HFFc6 (cell line): ENCODE results near the gene DUSP11. TPM values are rescaled to one million over a fixed set of nuclear protein-coding genes. Genes with fewer than 3 reads are reported as not detected.

Experiments
- DNase-seq: peaks from one replicate; pipeline ENCODE4 v3.0.0-alpha.2; 2018
- H3K27ac Mint-ChIP-seq: 2 replicates; pipeline ENCODE4 v1.8.0; 2020; ENCODE audit warnings: mild to moderate bottlenecking, mixed read lengths
- H3K27me3 Mint-ChIP-seq: 2 replicates; pipeline ENCODE4 v1.8.0; 2021; ENCODE audit warnings: mild to moderate bottlenecking, moderate library complexity, mixed read lengths; ENCODE audit not compliant: insufficient read depth
- H3K36me3 Mint-ChIP-seq: 2 replicates; pipeline ENCODE4 v1.8.0; 2021; ENCODE audit warnings: low read depth, mixed read lengths
- H3K4me1 Mint-ChIP-seq: 2 replicates; pipeline ENCODE4 v1.8.0; 2020; ENCODE audit warnings: low read depth, mixed read lengths
- H3K4me3 Mint-ChIP-seq: 2 replicates; pipeline ENCODE4 v1.8.0; 2020; ENCODE audit warnings: mild to moderate bottlenecking, moderate library complexity, mixed read lengths
- H3K9me3 Mint-ChIP-seq: 2 replicates; pipeline ENCODE4 v1.8.0; 2020; ENCODE audit warnings: mild to moderate bottlenecking, mixed read lengths
- total RNA-seq, 6 experiments: library from RNA; stranded (reverse); fragmentation: NEBNext Ultra II Directional; extraction: Animal tissue kit (Norgen Biotek cat#: 25700); gene quantifications; 2 replicates in 1 of 6; 3 replicates in 5 of 6; pipeline ENCODE4 v1.2.3, GENCODE V29; 2021
- TF ChIP-seq, protein P1 (sequence below): fragments of 200-600 bp; sonication (generic); IDR thresholded peaks from 2 replicates; pipeline ENCODE4 v1.5.0; 2021; ENCODE audit warnings: antibody characterized with exemption, mild to moderate bottlenecking

The DUSP11 gene
- total RNA-seq, 6 experiments from 2014 or later, result 21.6 to 24.2 (median 23.1) TPM

DNA sequence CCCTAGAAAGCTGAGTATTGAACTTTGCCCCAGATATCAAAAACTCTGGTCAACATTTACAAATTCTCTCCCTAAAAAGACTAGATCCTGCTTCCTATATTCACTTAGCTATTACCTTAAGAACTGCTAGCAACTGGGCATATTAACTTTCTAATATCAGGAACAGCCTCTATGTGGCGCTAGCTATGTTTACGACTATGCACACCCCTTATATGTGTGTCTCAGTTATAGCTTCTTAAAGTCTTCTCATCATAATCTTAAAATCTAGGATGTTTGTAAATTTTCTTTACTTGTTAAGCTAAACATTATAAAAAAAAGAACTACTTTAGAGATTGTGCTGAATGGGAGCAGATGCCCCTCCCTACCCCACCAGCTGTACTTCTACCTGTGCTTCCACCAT, 47.1 kb upstream of the DUSP11 start:
- Mint-ChIP-seq H3K27me3 (peaks cover 4% of the 10 kb centered on the region; the same call in 1 of the 2 replicates), H3K4me3 (0 out of 2 replicates have a peak overlapping the region, but pooled peaks have one; percentile 65)

DNA sequence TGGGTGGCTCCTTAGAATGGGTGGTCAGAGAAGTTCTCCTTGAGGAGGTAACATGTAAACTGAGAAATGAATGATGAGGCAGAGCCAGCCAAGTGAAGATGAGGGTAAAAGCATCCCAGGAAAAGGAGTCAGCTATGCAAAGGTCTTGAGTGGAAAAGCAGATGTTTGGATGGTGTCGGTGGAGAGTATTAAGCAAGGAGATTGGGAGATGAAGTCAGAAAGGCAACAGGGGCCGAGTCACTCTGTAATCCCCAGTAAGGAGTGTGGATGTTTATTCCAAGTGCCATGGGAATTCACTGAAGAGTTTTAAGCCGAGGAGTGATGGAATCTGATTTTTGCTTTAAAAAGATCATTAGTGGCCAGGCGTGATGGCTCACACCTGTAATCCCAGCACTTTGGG, 45.5 kb upstream of the DUSP11 start:
- Mint-ChIP-seq H3K36me3 (no peaks in the 10 kb centered on the region), H3K27ac (no peak overlapping the region), H3K4me3 (no peak overlapping the region), H3K4me1 (peaks cover 30% of the 10 kb centered on the region), H3K9me3 (no peaks in the 10 kb centered on the region), H3K27me3 (peaks cover 10% of the 10 kb centered on the region)
- TF ChIP-seq, protein P1, sequence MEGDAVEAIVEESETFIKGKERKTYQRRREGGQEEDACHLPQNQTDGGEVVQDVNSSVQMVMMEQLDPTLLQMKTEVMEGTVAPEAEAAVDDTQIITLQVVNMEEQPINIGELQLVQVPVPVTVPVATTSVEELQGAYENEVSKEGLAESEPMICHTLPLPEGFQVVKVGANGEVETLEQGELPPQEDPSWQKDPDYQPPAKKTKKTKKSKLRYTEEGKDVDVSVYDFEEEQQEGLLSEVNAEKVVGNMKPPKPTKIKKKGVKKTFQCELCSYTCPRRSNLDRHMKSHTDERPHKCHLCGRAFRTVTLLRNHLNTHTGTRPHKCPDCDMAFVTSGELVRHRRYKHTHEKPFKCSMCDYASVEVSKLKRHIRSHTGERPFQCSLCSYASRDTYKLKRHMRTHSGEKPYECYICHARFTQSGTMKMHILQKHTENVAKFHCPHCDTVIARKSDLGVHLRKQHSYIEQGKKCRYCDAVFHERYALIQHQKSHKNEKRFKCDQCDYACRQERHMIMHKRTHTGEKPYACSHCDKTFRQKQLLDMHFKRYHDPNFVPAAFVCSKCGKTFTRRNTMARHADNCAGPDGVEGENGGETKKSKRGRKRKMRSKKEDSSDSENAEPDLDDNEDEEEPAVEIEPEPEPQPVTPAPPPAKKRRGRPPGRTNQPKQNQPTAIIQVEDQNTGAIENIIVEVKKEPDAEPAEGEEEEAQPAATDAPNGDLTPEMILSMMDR, result no peak
- no peak for DNase-seq

More for the DNA sequence above, 47.1 kb upstream of the DUSP11 start:
- Mint-ChIP-seq H3K9me3 (no peaks in the 10 kb centered on the region), H3K36me3 (peaks cover 5% of the 10 kb centered on the region; the same call in 1 of the 2 replicates), H3K27ac (no peak overlapping the region), H3K4me1 (peaks cover 44% of the 10 kb centered on the region)
- TF ChIP-seq, protein P1, result peak; percentile 62
- DNase-seq, result peak; percentile 25

DNA sequence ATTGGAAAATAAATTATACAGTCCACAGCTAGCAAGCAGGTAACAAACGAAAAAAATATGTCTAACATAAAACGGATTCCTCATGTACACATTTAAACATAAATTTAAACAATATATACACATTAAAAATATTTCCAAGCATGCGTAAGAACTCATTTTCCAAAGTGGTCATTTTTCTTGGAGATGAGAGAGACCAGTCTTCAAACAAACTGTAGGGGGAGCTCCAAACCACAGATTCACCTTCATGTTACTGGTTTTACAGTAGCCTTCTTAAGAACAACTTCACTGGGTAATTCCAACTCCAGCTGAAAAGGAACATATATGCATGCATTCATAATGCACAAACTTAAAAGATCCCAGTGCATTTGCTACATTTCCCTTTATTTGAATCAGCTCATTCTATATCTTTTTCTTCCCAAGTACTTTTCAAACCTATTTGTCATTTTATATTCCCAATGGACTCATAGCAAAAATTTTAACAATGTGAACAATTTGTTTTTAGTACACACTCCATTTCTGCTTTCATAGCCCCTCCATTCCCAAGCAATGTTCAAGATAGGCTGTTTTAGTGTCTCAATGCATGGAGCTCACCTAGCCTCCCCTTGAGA, 44.1 kb upstream of the DUSP11 start:
- H3K9me3 Mint-ChIP-seq, result no peaks in the 10 kb centered on the region
- no peak overlapping the region for H3K27ac Mint-ChIP-seq
- peaks cover 18% of the 10 kb centered on the region for H3K4me1 Mint-ChIP-seq
- TF ChIP-seq, protein P1, result peak; percentile 93
- peaks cover 10% of the 10 kb centered on the region for H3K27me3 Mint-ChIP-seq
- peak; percentile 71 for DNase-seq
- no peaks in the 10 kb centered on the region for H3K36me3 Mint-ChIP-seq
- no peak overlapping the region for H3K4me3 Mint-ChIP-seq

DNA sequence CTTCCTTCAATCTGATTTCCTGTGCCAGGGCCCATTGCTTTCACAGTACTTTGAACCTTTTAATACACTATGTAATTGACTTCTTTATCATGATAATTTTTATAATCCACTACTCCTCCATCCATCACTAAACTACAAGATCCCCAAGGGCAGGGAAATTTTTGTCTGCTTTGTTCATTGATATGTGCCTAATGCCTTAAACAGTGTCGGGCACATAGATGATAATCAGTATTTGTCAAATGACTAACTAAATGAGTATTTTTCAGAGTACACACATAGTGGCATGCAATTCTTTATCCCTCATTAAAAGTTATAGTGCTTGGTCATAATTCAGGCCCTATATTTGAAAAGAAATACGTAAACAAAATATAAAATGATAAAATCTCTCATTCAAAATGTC, 43.5 kb upstream of the DUSP11 start:
- H3K36me3 Mint-ChIP-seq, result no peaks in the 10 kb centered on the region
- H3K27ac Mint-ChIP-seq, result no peak overlapping the region
- H3K4me1 Mint-ChIP-seq, result peaks cover 14% of the 10 kb centered on the region
- H3K4me3 Mint-ChIP-seq, result no peak overlapping the region
- peaks cover 12% of the 10 kb centered on the region for H3K27me3 Mint-ChIP-seq
- TF ChIP-seq, protein P1, result no peak
- DNase-seq, result peak; percentile 3
- no peaks in the 10 kb centered on the region for H3K9me3 Mint-ChIP-seq

DNA sequence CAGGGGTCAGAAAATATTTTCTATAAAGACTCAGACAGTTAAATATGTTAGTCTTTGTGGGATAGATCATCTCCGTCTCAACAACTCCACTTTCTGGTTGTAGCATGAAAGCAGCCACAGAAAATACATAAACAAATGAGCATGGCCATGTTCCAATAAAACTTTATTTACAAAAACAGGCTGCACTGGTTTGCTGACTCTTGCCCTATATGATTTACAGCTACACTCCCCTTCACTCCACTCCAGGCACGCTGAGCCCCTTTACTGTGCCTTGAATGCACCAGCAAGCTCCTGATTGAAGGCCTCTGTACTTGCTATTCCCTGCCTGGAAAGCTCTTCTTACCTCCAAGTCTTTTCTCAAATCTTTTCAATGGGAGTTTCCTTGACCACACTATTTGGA, 43.1 kb upstream of the DUSP11 start:
- peaks cover 12% of the 10 kb centered on the region for H3K27me3 Mint-ChIP-seq
- H3K4me3 Mint-ChIP-seq, result no peak overlapping the region
- H3K4me1 Mint-ChIP-seq, result peaks cover 13% of the 10 kb centered on the region
- no peak overlapping the region for H3K27ac Mint-ChIP-seq
- no peak for DNase-seq
- H3K36me3 Mint-ChIP-seq, result no peaks in the 10 kb centered on the region
- H3K9me3 Mint-ChIP-seq, result no peaks in the 10 kb centered on the region
- TF ChIP-seq, protein P1, result no peak
